Smooth muscle cell (in vitro differentiated cells): ENCODE results near the gene DPYD. TPM values are rescaled to one million over a fixed set of nuclear protein-coding genes. Genes with fewer than 3 reads are reported as not detected.

Source experiments
- DNase-seq: peaks from one replicate; lab custom pipeline; 2025; ENCODE audit not compliant: unreplicated experiment; lab: John Stamatoyannopoulos, UW
- H2AFZ ChIP-seq: fragments of 200-600 bp; sonication (generic); 2 replicates; pipeline ENCODE4 v1.6.0; 2016; ENCODE audit warnings: antibody characterized with exemption, low read depth, mild to moderate bottlenecking
- H3F3A ChIP-seq: fragments of 200-600 bp; sonication (generic); 2 replicates; pipeline ENCODE4 v1.6.0; 2017; ENCODE audit warnings: antibody characterized with exemption, low read depth
- H3K27ac ChIP-seq: fragments of 200-600 bp; sonication (generic); 2 replicates; pipeline ENCODE4 v1.5.1; 2016; ENCODE audit warnings: low read depth, mild to moderate bottlenecking
- H3K27me3 ChIP-seq: fragments of 200-600 bp; sonication (generic); 2 replicates; pipeline ENCODE4 v1.6.1; 2016; ENCODE audit warnings: low read depth, mild to moderate bottlenecking
- H3K36me3 ChIP-seq: fragments of 200-600 bp; sonication (generic); 2 replicates; pipeline ENCODE4 v1.5.1; 2016; ENCODE audit warnings: low read depth
- H3K4me1 ChIP-seq: fragments of 200-600 bp; sonication (generic); 2 replicates; pipeline ENCODE4 v1.5.1; 2016; ENCODE audit warnings: low read depth
- H3K4me2 ChIP-seq: fragments of 200-600 bp; sonication (generic); 2 replicates; pipeline ENCODE4 v1.6.0; 2016; ENCODE audit warnings: mild to moderate bottlenecking
- H3K4me3 ChIP-seq: fragments of 200-600 bp; sonication (generic); 2 replicates; pipeline ENCODE4 v1.5.1; 2016; ENCODE audit warnings: mild to moderate bottlenecking
- H3K79me2 ChIP-seq: fragments of 200-600 bp; sonication (generic); 2 replicates; pipeline ENCODE4 v1.6.0; 2016; ENCODE audit warnings: low read depth, mild to moderate bottlenecking
- H3K9ac ChIP-seq: fragments of 200-600 bp; sonication (generic); 2 replicates; pipeline ENCODE4 v1.6.0; 2016; ENCODE audit warnings: low read depth
- H3K9me3 ChIP-seq: fragments of 200-600 bp; sonication (generic); replicated peaks from 2 replicates; pipeline ENCODE4 v1.5.1; 2016; ENCODE audit warnings: low read depth
- H4K20me1 ChIP-seq: fragments of 200-600 bp; sonication (generic); 2 replicates; pipeline ENCODE4 v1.6.0; 2016; ENCODE audit warnings: low read depth
- CTCF ChIP-seq: fragments of 200-600 bp; sonication (generic); IDR thresholded peaks from 2 replicates; pipeline ENCODE4 v1.5.1; 2017; ENCODE audit warnings: borderline replicate concordance, mild to moderate bottlenecking, antibody characterized with exemption; ENCODE audit not compliant: insufficient read depth, poor library complexity, severe bottlenecking
- WGBS: methylation state at CpG from one replicate; pipeline ENCODE4 v1.1.7; 2016; ENCODE audit warnings: low lambda C conversion rate; 5-methylcytosine and 5-hydroxymethylcytosine counted together
- polyA plus RNA-seq: library from polyadenylated mRNA; unstranded; fragments of >200 nt; fragmentation: Nextera tagmentation; extraction: Ambion mirVana; gene quantifications from 2 replicates; pipeline ENCODE4 v1.2.1, GENCODE V29; 2016
- total RNA-seq: library from RNA; depleted of rRNA; stranded (reverse); fragments of >200 nt; gene quantifications from 2 replicates; pipeline ENCODE4 v1.2.3, GENCODE V29; 2014

The DPYD gene
- total and polyA plus RNA-seq, 2 experiments from 2014 or later: 1.8 to 2.0 TPM

DNA sequence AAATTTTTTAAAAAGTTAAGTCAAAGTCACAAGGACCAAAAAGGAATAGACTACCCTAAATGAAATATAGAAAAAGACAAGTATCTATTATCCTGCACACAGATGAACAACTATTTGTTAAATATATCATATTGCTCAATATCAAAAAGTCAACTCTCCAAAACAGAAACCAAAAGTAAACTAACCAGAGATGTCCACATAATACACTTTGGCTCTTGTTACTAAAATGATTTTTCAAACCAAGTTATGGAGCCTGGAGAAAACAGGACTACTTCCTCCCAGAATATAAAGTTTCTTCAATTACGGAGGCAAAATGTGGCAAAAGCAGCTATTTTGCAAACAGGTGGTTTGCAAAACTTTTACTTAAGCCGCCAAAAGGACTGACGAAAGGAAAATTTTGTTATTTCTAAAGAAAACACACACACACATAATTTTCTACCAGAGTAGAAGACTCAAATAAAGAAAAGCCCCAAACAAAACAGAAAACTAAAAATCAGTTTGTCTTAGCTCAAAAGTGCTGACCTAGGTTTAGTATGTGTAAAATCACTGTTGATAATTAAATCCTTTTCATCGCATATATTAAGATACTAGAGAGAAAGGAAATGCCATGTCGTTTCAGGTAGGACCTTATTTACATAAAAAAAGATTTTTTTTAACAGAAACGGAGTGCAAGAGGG lies 1.1 kb downstream of the DPYD start:
- Histone ChIP-seq H3K9ac (no peak overlapping the region), H3F3A (no peaks in the 10 kb centered on the region), H4K20me1 (no peaks in the 10 kb centered on the region), H3K4me3 (peak overlapping the region; percentile 95), H3K36me3 (no peaks in the 10 kb centered on the region), H2AFZ (peak overlapping the region; percentile 98), H3K4me1 (peaks cover 8% of the 10 kb centered on the region), H3K4me2 (peak overlapping the region; percentile 97), H3K27me3 (peaks cover 23% of the 10 kb centered on the region), H3K27ac (no peak overlapping the region), H3K9me3 (no peaks in the 10 kb centered on the region), H3K79me2 (no peaks in the 10 kb centered on the region)
- WGBS: 38% methylated on average over 6 of the region's 6 CpGs
- TF ChIP-seq CTCF: no peak
- DNase-seq: no peak

DNA sequence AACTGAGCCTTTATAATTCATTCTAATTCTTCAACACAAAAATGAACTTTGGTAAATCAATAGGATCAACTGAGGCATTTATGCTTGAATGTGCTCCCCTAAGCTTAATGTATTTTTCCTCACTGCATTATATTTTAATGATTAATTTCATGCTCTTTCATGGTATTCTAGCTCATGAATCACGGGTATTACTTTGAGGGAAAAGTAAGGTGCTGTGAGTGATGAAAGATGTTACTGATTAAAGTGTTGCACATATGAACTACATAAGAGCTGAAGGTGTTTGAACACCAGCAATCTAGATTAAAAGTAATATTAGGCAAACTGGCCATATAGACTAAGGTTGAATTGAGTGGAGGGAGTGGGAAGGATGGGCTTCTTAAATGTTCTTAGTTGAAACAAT lies 1.9 kb downstream of the DPYD start:
- peak overlapping the region; percentile 95 for H3K4me3 ChIP-seq
- no peaks in the 10 kb centered on the region for H3K79me2 ChIP-seq

DNA sequence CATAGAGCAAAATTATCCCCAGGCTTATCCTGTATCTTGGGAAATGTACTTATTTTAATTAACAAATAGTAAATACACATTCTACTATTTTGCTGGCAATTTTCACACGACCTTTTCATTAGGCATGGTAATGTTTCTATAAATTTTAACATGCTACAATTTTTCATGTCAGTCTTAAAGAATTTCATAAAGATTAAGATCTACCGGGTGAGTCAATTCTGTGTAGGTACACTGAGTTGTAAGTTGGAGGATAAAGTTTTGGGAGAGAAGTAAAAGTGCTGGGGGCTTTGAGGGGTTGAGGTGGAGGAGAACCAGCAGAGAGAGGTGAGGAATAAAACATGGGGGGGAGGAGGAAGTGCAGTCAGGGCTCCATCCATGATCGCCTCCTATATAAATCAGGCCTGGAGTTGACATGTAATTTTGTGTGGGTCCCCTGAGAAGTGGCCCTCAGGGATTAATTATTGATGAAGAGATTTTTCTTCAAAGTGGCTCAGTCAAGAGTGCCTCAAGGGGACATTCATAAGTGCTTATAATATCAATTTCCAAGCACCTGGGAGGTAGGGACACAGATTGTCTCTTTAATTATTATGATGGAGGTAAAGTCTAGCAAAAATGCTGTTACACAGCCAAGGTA lies 7.2 kb downstream of the DPYD start:
- Histone ChIP-seq H3K27me3 (peaks cover 6% of the 10 kb centered on the region), H2AFZ (no peak overlapping the region), H3K79me2 (no peaks in the 10 kb centered on the region), H4K20me1 (no peaks in the 10 kb centered on the region), H3K9me3 (no peaks in the 10 kb centered on the region), H3K36me3 (no peaks in the 10 kb centered on the region), H3K4me3 (no peak overlapping the region), H3K9ac (no peak overlapping the region), H3K4me2 (no peak overlapping the region), H3K27ac (no peak overlapping the region), H3K4me1 (no peaks in the 10 kb centered on the region), H3F3A (no peaks in the 10 kb centered on the region)
- DNase-seq: no peak
- WGBS: 84% methylated on average over 3 of the region's 3 CpGs
- no peak for TF ChIP-seq CTCF

More for the DNA sequence above, 1.9 kb downstream of the DPYD start:
- no peak for TF ChIP-seq CTCF
- Histone ChIP-seq H3K9me3 (no peaks in the 10 kb centered on the region), H4K20me1 (no peaks in the 10 kb centered on the region), H3F3A (no peaks in the 10 kb centered on the region), H3K36me3 (no peaks in the 10 kb centered on the region), H3K4me2 (no peak overlapping the region), H3K4me1 (peaks cover 8% of the 10 kb centered on the region), H3K27ac (no peak overlapping the region), H2AFZ (no peak overlapping the region), H3K27me3 (peaks cover 23% of the 10 kb centered on the region), H3K9ac (no peak overlapping the region)
- DNase-seq: no peak
- 90% methylated on average over 1 of the region's 1 CpG for WGBS
